Mesenchymal stem cell (in vitro differentiated cells and primary cell): ENCODE data around the gene COL27A1.

ENCODE experiments used
- DNase-seq: peaks from one replicate; pipeline ENCODE4 v3.0.0-alpha.2; 2013
- H2AFZ ChIP-seq: one replicate; pipeline ENCODE4 v1.6.1; 2013; ENCODE audit warnings: low read depth, mild to moderate bottlenecking, control low read depth, inconsistent platforms, low read length, moderate library complexity
- H2AK5ac ChIP-seq: 2 replicates; pipeline ENCODE4 v1.6.1; 2013; ENCODE audit warnings: low read length, moderate library complexity, mild to moderate bottlenecking, inconsistent platforms; ENCODE audit not compliant: severe bottlenecking
- H2BK120ac ChIP-seq: one replicate; pipeline ENCODE4 v1.6.1; 2013; ENCODE audit warnings: low read depth, mild to moderate bottlenecking, inconsistent platforms, low read length, moderate library complexity
- H2BK12ac ChIP-seq, 2 experiments: one replicate each; pipeline ENCODE4 v1.6.1; 2013; ENCODE audit warnings: inconsistent platforms in 2 of 2, low read length in 2 of 2, mild to moderate bottlenecking in 2 of 2, moderate library complexity in 2 of 2, control low read depth in 1 of 2
- H2BK15ac ChIP-seq: one replicate; pipeline ENCODE4 v1.6.1; 2013; ENCODE audit warnings: mild to moderate bottlenecking, low read depth, inconsistent platforms; ENCODE audit not compliant: poor library complexity, severe bottlenecking
- H2BK5ac ChIP-seq: 2 replicates; pipeline ENCODE4 v1.6.1; 2013; ENCODE audit warnings: low read depth, mild to moderate bottlenecking, low read length, control low read depth, inconsistent platforms; ENCODE audit not compliant: poor library complexity, severe bottlenecking
- H3K14ac ChIP-seq, 2 experiments: one replicate each; pipeline ENCODE4 v1.6.1; 2013; ENCODE audit warnings: inconsistent platforms in 2 of 2, low read length in 2 of 2, control low read depth in 1 of 2, mild to moderate bottlenecking in 1 of 2, moderate library complexity in 1 of 2
- H3K18ac ChIP-seq, 2 experiments: one replicate each; pipeline ENCODE4 v1.6.1; 2013; ENCODE audit warnings: inconsistent platforms in 2 of 2, low read length in 2 of 2, control low read depth in 1 of 2, low read depth in 1 of 2, mild to moderate bottlenecking in 1 of 2
- H3K23ac ChIP-seq, 2 experiments: one replicate each; pipeline ENCODE4 v1.6.1; 2013; ENCODE audit warnings: inconsistent platforms in 2 of 2, low read length in 2 of 2, mild to moderate bottlenecking in 2 of 2, moderate library complexity in 2 of 2, control low read depth in 1 of 2
- H3K27ac ChIP-seq: 2 replicates; pipeline ENCODE4 v1.5.1; 2013; ENCODE audit warnings: mild to moderate bottlenecking, moderate library complexity, low read length, control low read depth, inconsistent platforms; ENCODE audit not compliant: poor library complexity, severe bottlenecking
- H3K27me3 ChIP-seq, 2 experiments: 2 replicates each; pipeline versions ENCODE4 v1.6.1 to v1.7.0; 2013; ENCODE audit warnings: low read length in 2 of 2, mild to moderate bottlenecking in 2 of 2, moderate library complexity in 2 of 2, control low read depth in 1 of 2, inconsistent platforms in 1 of 2; ENCODE audit not compliant: control insufficient read depth in 1 of 2, insufficient read depth in 1 of 2
- H3K36me3 ChIP-seq, 2 experiments: 2 replicates each; pipeline versions ENCODE4 v1.6.1 to v1.7.0; 2013; ENCODE audit warnings: low read length in 2 of 2, control low read depth in 1 of 2, inconsistent platforms in 1 of 2, low read depth in 1 of 2, mild to moderate bottlenecking in 1 of 2; ENCODE audit not compliant: insufficient read depth in 2 of 2, control insufficient read depth in 1 of 2
- H3K4ac ChIP-seq, 2 experiments: one replicate each; pipeline ENCODE4 v1.6.1; 2013; ENCODE audit warnings: inconsistent platforms in 2 of 2, low read length in 2 of 2, mild to moderate bottlenecking in 2 of 2, moderate library complexity in 2 of 2, control low read depth in 1 of 2, low read depth in 1 of 2
- H3K4me1 ChIP-seq: 2 replicates; pipeline ENCODE4 v1.6.1; 2013; ENCODE audit warnings: low read depth, low read length, control low read depth; ENCODE audit not compliant: control insufficient read depth, insufficient read depth
- H3K4me2 ChIP-seq: 2 replicates; pipeline ENCODE4 v1.6.1; 2013; ENCODE audit warnings: low read length, mild to moderate bottlenecking, inconsistent platforms; ENCODE audit not compliant: poor library complexity, severe bottlenecking
- H3K4me3 ChIP-seq, 2 experiments: 2 replicates each; pipeline versions ENCODE4 v1.5.1 to v1.7.0; 2013; ENCODE audit warnings: low read length in 2 of 2, mild to moderate bottlenecking in 2 of 2, control low read depth in 1 of 2, low read depth in 1 of 2; ENCODE audit not compliant: insufficient read depth in 1 of 2
- H3K79me1 ChIP-seq: replicated peaks from 2 replicates; pipeline ENCODE4 v1.6.1; 2013; ENCODE audit warnings: mild to moderate bottlenecking, control low read depth, low read length, inconsistent platforms; ENCODE audit not compliant: poor library complexity, severe bottlenecking
- H3K9ac ChIP-seq: 2 replicates; pipeline ENCODE4 v1.7.0; 2013; ENCODE audit warnings: mild to moderate bottlenecking, low read length, moderate library complexity
- H3K9me3 ChIP-seq: 2 replicates; pipeline ENCODE4 v1.7.0; 2013; ENCODE audit warnings: mild to moderate bottlenecking, low read length; ENCODE audit not compliant: control insufficient read depth
- H4K8ac ChIP-seq: one replicate; pipeline ENCODE4 v1.6.1; 2013; ENCODE audit warnings: inconsistent platforms, mild to moderate bottlenecking, low read length, moderate library complexity
- H4K91ac ChIP-seq: one replicate; pipeline ENCODE4 v1.6.1; 2013; ENCODE audit warnings: mild to moderate bottlenecking, low read length, inconsistent platforms
- WGBS: methylation state at CpG from one replicate; pipeline ENCODE4 v1.1.7; 2013; ENCODE audit warnings: mixed read lengths; 5-methylcytosine and 5-hydroxymethylcytosine counted together

The COL27A1 gene

DNA sequence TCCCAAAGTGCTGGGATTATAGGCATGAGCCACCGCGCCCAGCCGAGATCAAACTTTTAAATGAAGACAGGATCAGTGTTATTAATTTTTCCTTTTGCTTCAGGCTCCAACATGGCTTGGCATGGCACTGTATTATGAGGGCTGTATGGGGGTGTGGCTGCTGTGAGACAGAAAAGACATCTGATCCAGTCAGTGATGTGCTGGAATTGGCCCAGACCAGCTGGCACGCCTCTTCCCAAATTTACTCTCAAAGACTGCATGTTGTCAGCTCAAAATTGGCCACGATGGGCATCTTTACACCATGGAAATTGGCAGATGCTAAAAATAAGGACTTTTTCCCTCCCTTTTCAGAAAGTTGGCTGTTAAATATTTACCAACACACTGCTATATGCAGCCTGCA is 12.1 kb upstream of the COL27A1 start:
- Histone ChIP-seq H3K4me1 (peaks cover 2% of the 10 kb centered on the region), H2BK15ac (no peak overlapping the region), H3K14ac (no peak overlapping the region), H3K18ac (no peak overlapping the region), H2BK5ac (no peak overlapping the region), H2BK120ac (no peak overlapping the region), H2AFZ (no peak overlapping the region), H3K4me2 (no peak overlapping the region), H3K4me3 (no peak overlapping the region), H4K8ac (no peak overlapping the region), H3K23ac (no peak overlapping the region), H3K27me3 (peaks cover 25 to 66% of the 10 kb centered on the region in 2 experiments), H3K27ac (no peak overlapping the region), H4K91ac (no peak overlapping the region), H3K36me3 (no peaks in the 10 kb centered on the region), H3K9ac (no peak overlapping the region), H3K4ac (no peak overlapping the region), H2AK5ac (no peak overlapping the region), H2BK12ac (no peak overlapping the region), H3K79me1 (no peaks in the 10 kb centered on the region), H3K9me3 (no peaks in the 10 kb centered on the region)
- 100% methylated on average over 5 of the region's 5 CpGs for WGBS
- no peak for DNase-seq

- no peak overlapping the region for H3K14ac ChIP-seq
- no peaks in the 10 kb centered on the region for H3K79me1 ChIP-seq
- no peak overlapping the region for H2BK12ac ChIP-seq
- no peak overlapping the region for H4K91ac ChIP-seq
- no peaks in the 10 kb centered on the region for H3K9me3 ChIP-seq
- H2AFZ ChIP-seq = no peak overlapping the region
- no peak overlapping the region for H3K4ac ChIP-seq
- H2BK15ac ChIP-seq = no peak overlapping the region
- H3K4me3 ChIP-seq = no peak overlapping the region
- no peak overlapping the region for H3K9ac ChIP-seq
- no peak overlapping the region for H3K27ac ChIP-seq
- H3K4me2 ChIP-seq = no peak overlapping the region
- no peak overlapping the region for H3K23ac ChIP-seq
- no peak overlapping the region for H3K18ac ChIP-seq
- no peak overlapping the region for H2BK5ac ChIP-seq
- peaks cover 13 to 60% of the 10 kb centered on the region in 2 experiments for H3K27me3 ChIP-seq
- WGBS = 84% methylated on average over 6 of the region's 6 CpGs
- no peak overlapping the region for H2AK5ac ChIP-seq
- no peak for DNase-seq
- H3K4me1 ChIP-seq = peaks cover 4% of the 10 kb centered on the region
- no peak overlapping the region for H4K8ac ChIP-seq
- no peak overlapping the region for H2BK120ac ChIP-seq
- H3K36me3 ChIP-seq = no peaks in the 10 kb centered on the region
These were observed 8.6 kb upstream of the COL27A1 start for GRCh38 chr9:114146735-114147134.

GRCh38 chr9:114149181-114149580 is 6.2 kb upstream of the COL27A1 start:
- 94% methylated on average over 5 of the region's 5 CpGs for WGBS
- H3K4ac ChIP-seq = no peak overlapping the region

GRCh38 chr9:114149765-114150340 is 5.5 kb upstream of the COL27A1 start:
- Histone ChIP-seq H4K91ac (no peak overlapping the region), H2AFZ (no peak overlapping the region), H3K27me3 (peaks cover 12 to 71% of the 10 kb centered on the region in 2 experiments), H3K79me1 (no peaks in the 10 kb centered on the region), H3K9ac (no peak overlapping the region), H2BK15ac (no peak overlapping the region), H3K4me3 (no peak overlapping the region), H3K9me3 (no peaks in the 10 kb centered on the region), H3K18ac (no peak overlapping the region), H3K4ac (no peak overlapping the region), H4K8ac (no peak overlapping the region), H3K23ac (no peak overlapping the region), H3K27ac (no peak overlapping the region), H2BK12ac (no peak overlapping the region), H3K14ac (no peak overlapping the region), H3K4me1 (peaks cover 13% of the 10 kb centered on the region), H2BK120ac (no peak overlapping the region), H2AK5ac (no peak overlapping the region), H3K36me3 (no peaks in the 10 kb centered on the region), H2BK5ac (no peak overlapping the region), H3K4me2 (no peak overlapping the region)
- 79% methylated on average over 4 of the region's 4 CpGs for WGBS
- no peak for DNase-seq

More at GRCh38 chr9:114149181-114149580, 6.2 kb upstream of the COL27A1 start:
- Histone ChIP-seq H3K9ac (no peak overlapping the region), H3K27me3 (peaks cover 6 to 71% of the 10 kb centered on the region in 2 experiments), H3K14ac (no peak overlapping the region), H2AFZ (no peak overlapping the region), H2BK120ac (no peak overlapping the region), H3K79me1 (no peaks in the 10 kb centered on the region), H3K18ac (no peak overlapping the region), H3K23ac (no peak overlapping the region), H3K27ac (no peak overlapping the region), H2AK5ac (no peak overlapping the region), H2BK5ac (no peak overlapping the region), H2BK15ac (no peak overlapping the region), H3K9me3 (no peaks in the 10 kb centered on the region), H4K8ac (no peak overlapping the region), H3K36me3 (no peaks in the 10 kb centered on the region), H3K4me3 (no peak overlapping the region), H2BK12ac (no peak overlapping the region), H3K4me2 (no peak overlapping the region), H3K4me1 (peaks cover 7% of the 10 kb centered on the region), H4K91ac (no peak overlapping the region)
- DNase-seq = no peak
